Dendritic cell treated with granulocyte-macrophage colony-stimulating factor and Interleukin-4, amounts not matched to agents 40 ng/mL and 50 ng/mL, for 4 days (primary cell): ENCODE measurements around the gene RBM38.
"Not testable (repeated sequence)": the region's sequence is repeated elsewhere in the genome, so short reads cannot be mapped to it uniquely, and the experiment has no call there.

Experiments used
- H3K27ac Mint-ChIP-seq: one replicate; pipeline ENCODE4 v1.8.0; 2022; ENCODE audit warnings: mild to moderate bottlenecking, mixed read lengths
- H3K27me3 Mint-ChIP-seq: one replicate; pipeline ENCODE4 v1.8.0; 2022; ENCODE audit warnings: mild to moderate bottlenecking, mixed read lengths
- H3K36me3 Mint-ChIP-seq: one replicate; pipeline ENCODE4 v1.8.0; 2022; ENCODE audit warnings: low read depth, mixed read lengths
- H3K4me1 Mint-ChIP-seq: one replicate; pipeline ENCODE4 v1.8.0; 2022; ENCODE audit warnings: low read depth, mixed read lengths
- H3K4me3 Mint-ChIP-seq: one replicate; pipeline ENCODE4 v1.8.0; 2022; ENCODE audit warnings: mild to moderate bottlenecking, moderate library complexity, mixed read lengths
- H3K9me3 Mint-ChIP-seq: one replicate; pipeline ENCODE4 v1.8.0; 2022; ENCODE audit warnings: mixed read lengths
- intact Hi-C: fragments of 100-400 bp; cut with micrococcal nuclease; formaldehyde crosslinking; loops from one replicate; pipeline ENCODE4 v1.15.0; 2022

RBM38 gene

DNA sequence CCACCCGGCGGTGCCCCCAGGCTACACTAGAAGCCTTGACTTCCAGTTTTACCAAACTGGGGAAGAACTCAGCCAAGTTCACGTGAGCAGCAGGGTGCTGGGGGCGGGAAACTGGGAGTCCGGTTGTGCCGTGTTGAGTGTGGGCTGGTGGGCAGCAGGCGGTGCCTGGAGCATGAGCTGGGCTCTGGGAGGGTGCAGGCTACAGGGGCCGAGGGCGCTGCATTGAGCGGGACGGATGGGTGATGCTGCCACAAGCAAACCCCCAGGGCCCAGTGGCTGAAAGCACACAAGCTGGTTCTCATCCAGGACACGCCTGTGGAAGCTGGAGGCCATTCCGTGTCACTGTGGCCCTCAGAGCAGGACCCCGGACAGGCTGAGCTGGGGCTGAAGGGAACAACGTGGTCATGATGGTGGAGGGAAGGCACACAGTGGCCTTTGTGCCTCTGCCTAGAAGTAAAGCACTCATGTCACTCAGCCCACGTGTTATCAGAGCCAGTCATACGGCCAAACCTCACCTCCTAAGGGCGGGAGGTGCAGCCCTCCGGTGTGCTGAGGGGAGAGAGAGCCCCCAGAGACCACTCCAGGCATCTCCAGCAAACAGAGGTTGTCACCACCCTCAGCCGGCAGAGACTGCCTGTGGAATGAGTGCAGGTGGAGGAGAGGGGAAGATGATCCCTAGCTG lies 29.5 kb downstream of the RBM38 start:
- Mint-ChIP-seq H3K27me3 (peaks cover 11% of the 10 kb centered on the region), H3K4me3 (no peak overlapping the region), H3K4me1 (peaks cover 27% of the 10 kb centered on the region), H3K27ac (no peak overlapping the region), H3K9me3 (no peaks in the 10 kb centered on the region), H3K36me3 (no peaks in the 10 kb centered on the region)
- intact Hi-C loops, result no loop called here

DNA sequence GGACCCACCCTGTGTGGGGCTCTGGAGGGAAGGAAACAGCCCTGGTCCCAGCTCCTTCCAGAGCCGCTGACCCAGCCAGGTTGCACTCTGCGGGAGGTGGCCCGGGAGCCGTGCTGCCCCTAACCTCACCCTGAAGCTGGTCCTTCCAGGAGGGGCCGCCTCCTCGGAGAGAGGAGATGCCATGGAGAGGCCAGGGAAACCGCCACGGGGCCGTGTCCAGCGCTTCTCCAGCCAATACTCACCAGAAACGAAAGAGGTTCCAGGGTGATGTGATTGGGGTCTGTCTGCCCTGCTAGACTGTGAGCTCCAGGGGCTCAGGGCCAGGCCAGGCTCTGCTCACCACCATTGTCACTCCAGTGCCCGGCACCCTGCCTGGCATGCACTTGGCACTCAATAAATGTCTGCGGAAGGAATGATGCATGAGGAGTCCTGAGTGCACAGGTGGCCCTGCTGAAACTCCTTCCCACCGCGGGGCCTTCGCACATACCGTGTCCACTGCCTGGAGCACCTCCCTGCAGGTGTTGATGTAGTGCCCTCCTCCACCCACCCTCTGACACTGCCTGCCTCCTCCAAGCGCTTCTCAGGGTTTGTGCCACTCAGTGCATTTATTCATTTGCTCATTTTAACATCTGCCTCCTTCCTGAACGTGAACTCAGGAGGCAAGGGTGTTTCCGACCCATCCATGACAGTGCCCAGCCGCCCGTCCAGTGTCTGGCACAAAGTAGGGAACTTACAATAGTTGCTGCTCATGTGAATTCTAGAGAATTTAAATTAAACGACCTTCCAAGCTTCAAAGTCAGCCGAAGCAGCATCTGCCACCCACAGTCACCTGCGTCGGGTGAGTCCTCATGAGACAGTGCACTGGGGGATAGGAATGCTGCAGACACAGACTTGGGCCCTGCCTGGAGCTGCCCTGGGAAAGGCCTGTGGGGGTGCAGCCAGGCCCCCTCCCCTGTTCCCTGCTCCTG lies 30.3 kb downstream of the RBM38 start:
- H3K4me1 Mint-ChIP-seq, result peaks cover 20% of the 10 kb centered on the region
- H3K9me3 Mint-ChIP-seq, result no peaks in the 10 kb centered on the region
- H3K27me3 Mint-ChIP-seq, result peaks cover 12% of the 10 kb centered on the region
- H3K36me3 Mint-ChIP-seq, result no peaks in the 10 kb centered on the region
- H3K27ac Mint-ChIP-seq, result no peak overlapping the region
- no peak overlapping the region for H3K4me3 Mint-ChIP-seq
- intact Hi-C loops, result no loop called here

DNA sequence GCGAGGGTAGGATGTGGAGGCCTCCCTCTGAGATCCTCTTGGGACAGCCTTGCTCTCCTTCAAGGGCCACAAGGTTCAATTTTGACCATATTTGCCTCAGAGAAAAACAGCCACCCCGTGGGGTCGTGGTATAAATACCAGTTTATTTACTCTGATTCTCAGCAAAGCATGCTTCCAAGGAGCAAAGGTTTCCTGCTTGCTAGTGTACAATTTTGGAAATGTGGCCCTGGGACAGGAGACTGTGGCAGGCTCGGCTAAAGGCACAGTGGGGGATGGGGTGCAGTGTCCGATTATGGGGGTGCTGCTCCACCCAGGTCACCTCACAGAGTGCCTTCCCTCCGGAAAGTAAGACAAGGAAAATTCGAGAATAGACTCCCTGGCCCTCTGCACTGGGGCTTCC lies 31.1 kb downstream of the RBM38 start:
- H3K27me3 Mint-ChIP-seq, result peaks cover 9% of the 10 kb centered on the region
- H3K4me3 Mint-ChIP-seq, result no peak overlapping the region
- no peaks in the 10 kb centered on the region for H3K9me3 Mint-ChIP-seq
- intact Hi-C loops, result no loop called here
- peaks cover 13% of the 10 kb centered on the region for H3K4me1 Mint-ChIP-seq
- no peaks in the 10 kb centered on the region for H3K36me3 Mint-ChIP-seq
- no peak overlapping the region for H3K27ac Mint-ChIP-seq

DNA sequence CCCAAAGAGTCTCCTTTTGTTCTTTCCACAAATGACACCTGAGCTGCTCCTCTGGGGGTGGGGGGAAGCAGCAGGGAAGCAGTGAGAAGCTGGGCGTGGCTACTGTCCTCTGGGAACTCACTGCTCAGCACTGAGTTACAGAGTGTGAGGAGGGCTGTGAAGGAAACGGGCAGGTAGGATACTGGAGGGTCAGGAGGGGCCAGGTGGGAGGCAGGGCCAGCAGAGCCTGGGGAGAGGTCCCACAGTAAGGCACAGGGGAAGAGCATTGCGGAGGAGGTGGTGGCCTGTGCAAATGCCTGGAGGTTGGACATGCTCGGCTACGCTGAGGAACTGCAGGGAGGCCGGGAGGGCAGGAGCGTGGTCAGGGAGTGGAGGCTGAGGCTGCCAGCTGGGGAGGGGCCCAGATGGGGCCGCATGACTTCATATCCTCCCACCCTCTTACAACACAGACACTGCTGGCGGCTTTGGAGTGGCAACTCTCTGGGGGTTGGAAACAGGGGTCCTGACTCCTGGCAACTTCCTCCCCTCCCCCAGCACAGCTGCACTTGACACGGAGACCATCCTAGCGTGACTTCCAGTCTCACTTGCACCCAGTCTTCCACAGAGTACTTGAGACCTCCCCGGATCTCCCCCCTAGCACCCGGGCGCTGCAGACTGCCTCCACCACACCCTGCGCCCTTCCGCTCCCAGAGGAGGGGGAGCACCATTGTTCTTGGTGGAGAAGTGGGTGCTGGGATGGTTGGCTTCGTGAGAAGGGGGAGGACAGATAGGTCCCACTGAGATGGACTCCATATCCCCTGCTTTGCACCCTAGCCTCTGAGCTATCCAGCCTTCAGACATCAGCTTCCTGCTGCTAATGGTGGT lies 34.2 kb downstream of the RBM38 start:
- Mint-ChIP-seq H3K27me3 (peaks cover 7% of the 10 kb centered on the region), H3K27ac (peak overlapping the region; percentile 30), H3K4me1 (peaks cover 31% of the 10 kb centered on the region), H3K9me3 (no peaks in the 10 kb centered on the region), H3K36me3 (no peaks in the 10 kb centered on the region), H3K4me3 (no peak overlapping the region)
- intact Hi-C loops, result no loop called here

DNA sequence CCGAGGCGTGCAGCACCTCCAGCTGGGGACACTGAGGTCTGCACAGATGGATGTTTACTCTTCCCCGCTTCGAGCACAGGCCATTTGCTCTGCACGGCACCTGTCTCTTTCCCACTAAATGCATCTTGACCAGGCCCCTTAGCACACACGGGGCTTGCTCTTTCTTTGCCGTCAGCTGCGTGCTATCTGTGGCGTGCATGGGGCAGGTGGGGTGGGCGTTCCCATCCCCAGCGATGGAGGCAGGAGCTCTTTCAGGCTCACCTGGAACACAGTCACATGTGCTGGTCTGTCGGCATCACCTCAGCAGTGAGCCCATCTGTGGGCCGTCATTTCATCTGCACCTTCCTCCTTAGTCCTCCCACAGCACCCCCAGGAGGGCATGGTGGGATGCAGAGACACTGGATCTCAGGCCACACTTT lies 35.1 kb downstream of the RBM38 start:
- H3K27ac Mint-ChIP-seq, result no peak overlapping the region
- no peaks in the 10 kb centered on the region for H3K36me3 Mint-ChIP-seq
- no peak overlapping the region for H3K4me3 Mint-ChIP-seq
- H3K4me1 Mint-ChIP-seq, result peaks cover 38% of the 10 kb centered on the region
- intact Hi-C loops, result no loop called here
- H3K9me3 Mint-ChIP-seq, result no peaks in the 10 kb centered on the region
- peaks cover 7% of the 10 kb centered on the region for H3K27me3 Mint-ChIP-seq

DNA sequence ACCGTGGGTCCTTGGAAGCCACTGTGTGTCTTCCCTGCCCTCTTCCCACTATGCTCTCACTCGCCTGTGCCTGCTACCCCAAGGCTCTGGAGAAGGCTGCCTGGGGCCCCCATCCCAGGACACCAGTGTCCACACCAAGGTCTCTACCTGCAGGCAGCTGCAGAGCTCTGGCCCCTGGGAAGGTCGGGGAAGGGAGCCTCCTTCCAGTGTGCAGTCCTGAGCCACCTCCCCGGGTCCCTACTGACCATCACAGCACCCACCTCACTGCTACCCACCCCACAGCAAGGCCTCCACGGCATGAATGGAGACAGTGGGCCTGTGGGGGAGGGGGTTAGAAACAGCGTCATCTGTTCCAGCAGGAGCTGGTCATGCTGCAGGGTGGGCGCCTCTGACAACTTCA lies 35.6 kb downstream of the RBM38 start:
- intact Hi-C loops, result no loop called here
- Mint-ChIP-seq H3K36me3 (no peaks in the 10 kb centered on the region), H3K27me3 (peaks cover 5% of the 10 kb centered on the region), H3K4me1 (peaks cover 43% of the 10 kb centered on the region), H3K9me3 (no peaks in the 10 kb centered on the region), H3K4me3 (no peak overlapping the region), H3K27ac (no peak overlapping the region)

DNA sequence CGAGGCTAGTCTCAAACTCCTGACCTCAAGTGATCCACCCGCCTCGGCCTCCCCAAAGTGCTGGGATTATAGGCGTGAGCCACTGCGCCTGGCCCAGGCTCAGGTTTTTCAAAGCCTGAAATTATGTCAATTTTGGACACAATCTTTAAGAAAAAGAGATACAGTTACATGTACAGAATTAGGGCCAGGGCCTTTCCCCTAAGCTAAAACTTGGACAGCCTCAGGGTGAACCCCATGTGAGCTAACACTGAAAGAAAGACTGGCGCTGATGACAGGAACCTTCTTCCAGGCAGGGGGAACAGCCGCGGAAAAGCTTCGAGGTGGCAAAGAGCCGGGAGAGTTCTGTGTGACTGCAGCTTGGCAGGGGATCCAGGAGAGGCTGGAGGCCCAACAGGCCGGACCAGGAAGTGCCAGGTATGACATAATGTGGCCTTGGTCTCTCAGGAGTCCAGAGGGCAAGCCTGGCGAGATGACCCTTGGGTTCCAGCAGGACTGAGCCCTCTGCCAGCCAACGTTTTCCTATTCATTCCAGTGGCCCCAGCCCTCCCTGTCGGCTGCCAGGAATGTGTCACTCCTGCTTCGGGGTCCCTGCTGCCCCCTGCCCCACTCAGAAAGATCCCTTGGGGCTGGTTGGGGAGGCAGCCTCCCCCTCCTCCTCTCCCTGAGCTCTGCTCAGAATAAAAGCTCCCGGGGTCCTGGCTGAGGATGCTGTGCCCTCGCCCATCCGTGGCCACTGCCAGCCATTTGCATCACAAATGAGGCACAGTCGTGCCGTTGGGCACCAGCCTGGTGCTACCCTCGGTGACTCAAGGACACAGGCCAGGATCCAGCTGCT lies 37.3 kb downstream of the RBM38 start:
- Mint-ChIP-seq H3K4me1 (peaks cover 60% of the 10 kb centered on the region), H3K9me3 (no peaks in the 10 kb centered on the region), H3K36me3 (no peaks in the 10 kb centered on the region), H3K27ac (no peak overlapping the region), H3K27me3 (peaks cover 4% of the 10 kb centered on the region), H3K4me3 (no peak overlapping the region)
- intact Hi-C loops, result no loop called here

DNA sequence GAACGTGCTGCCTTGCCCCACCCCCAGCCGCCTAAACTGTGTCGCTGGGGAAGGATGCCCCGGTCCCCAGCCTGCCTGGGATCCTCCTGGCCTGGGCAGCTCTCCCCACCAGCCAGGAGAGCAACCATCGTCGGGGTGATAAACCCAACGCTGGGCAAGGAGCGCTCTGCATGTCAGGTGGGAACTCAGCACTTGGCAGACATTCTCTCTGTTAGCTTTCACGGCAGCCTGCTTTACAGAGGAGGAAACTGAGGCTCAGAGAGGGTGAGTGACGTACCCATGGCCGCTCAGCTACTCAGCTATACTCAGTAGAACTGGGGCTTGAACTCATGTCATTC lies 37.9 kb downstream of the RBM38 start:
- Mint-ChIP-seq H3K27ac (no peak overlapping the region), H3K27me3 (peaks cover 8% of the 10 kb centered on the region), H3K4me3 (no peak overlapping the region), H3K4me1 (peaks cover 66% of the 10 kb centered on the region), H3K9me3 (no peaks in the 10 kb centered on the region), H3K36me3 (no peaks in the 10 kb centered on the region)
- intact Hi-C loops, result no loop called here

DNA sequence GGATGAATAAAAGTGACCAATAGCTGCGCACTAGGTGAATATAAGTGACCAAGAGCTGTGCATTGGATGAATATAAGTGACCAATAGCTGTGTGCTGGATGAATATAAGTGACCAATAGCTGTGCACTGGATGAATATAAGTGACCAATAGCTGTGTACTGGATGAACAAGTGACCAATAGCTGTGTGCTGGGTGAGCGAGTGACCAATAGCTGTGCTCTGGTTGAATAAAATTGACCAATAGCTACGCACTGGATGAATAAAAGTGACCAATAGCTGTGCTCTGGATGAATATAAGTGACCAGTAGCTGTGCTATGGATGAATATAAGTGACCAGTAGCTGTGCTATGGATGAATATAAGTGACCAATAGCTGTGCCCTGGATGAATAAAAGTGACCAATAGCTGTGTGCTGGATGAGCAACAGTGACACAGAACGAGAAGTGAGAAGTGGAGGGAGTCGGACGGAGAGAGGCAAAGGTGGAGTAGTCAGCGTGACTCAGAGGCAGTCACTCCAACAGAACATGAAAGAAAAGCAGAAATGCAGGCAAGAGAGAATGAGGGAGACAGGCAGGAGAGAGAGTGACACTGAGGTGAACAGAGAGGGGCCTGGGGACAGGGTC lies 38.5 kb downstream of the RBM38 start:
- H3K9me3 Mint-ChIP-seq, result no peaks in the 10 kb centered on the region

DNA sequence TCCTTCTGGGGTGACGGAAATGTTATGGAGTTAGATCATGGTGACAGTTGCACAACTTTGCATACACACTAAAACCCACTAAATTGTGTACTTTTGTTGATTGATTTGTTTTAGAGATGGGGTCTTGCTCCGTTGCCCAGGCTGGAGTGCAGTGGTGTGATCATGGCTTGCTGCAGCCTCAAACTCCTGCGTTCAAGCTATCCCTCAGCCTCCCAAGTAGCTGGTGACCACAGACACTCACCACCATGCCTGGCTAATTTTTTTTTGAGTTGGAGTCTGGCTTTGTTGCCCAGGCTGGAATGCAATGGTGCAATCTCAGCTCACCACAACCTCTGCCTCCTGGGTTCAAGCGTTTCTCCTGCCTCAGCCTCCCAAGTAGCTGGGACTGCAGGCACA lies 39.0 kb downstream of the RBM38 start:
- Mint-ChIP-seq H3K4me1 (peaks cover 72% of the 10 kb centered on the region), H3K27me3 (peaks cover 16% of the 10 kb centered on the region), H3K27ac (peak overlapping the region; percentile 35)
- H3K9me3 Mint-ChIP-seq, H3K36me3 Mint-ChIP-seq, H3K4me3 Mint-ChIP-seq: not testable (repeated sequence)
- intact Hi-C loops, result loop anchor here (5.0 kb wide), 1 partner anchor 38 kb away; the partner anchor contains the start of gene RBM38

More for the DNA sequence above, 38.5 kb downstream of the RBM38 start:
- Mint-ChIP-seq H3K36me3 (no peaks in the 10 kb centered on the region), H3K4me3 (no peak overlapping the region), H3K27ac (peak overlapping the region; percentile 35), H3K4me1 (peaks cover 71% of the 10 kb centered on the region), H3K27me3 (peaks cover 13% of the 10 kb centered on the region)
- intact Hi-C loops, result loop anchor here (5.0 kb wide), 1 partner anchor 37 kb away; the partner anchor contains the start of gene RBM38

DNA sequence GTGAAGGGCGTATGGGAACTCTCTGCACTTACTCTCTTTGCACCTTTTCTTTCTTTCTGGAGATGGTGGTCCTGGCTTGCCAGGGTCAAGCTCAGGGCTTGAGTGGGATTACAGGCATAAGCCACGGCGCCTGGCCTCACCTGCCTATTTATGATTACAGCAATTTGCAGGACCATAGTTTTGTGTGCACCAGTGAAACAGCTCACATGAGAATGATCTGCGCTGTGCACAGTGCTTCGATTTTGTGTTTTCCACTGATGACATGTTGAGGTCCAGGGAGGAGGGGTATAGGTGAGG lies 40.3 kb downstream of the RBM38 start:
- intact Hi-C loops, result loop anchor here (5.0 kb wide), 1 partner anchor 39 kb away; the partner anchor contains the start of gene RBM38
- H3K27ac Mint-ChIP-seq, result no peak overlapping the region

DNA sequence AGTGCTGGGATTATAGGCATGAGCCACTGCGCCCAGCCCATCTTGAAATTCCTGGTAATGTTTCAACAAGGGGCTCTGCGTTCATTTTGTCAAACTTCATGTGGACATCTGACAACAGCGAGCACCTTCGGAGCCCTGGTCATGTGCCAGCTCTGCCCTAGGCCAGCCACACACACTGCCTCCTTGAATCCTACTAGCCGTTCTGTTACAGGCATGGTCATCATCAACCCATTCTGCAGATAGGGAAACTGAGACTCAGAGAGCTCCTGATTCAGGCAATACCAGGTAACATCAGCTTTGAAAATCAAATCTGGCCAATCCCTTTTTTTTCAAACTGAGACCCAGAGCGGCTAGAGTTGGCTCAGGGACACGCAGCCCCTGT lies 41.3 kb downstream of the RBM38 start:
- Mint-ChIP-seq H3K4me3 (no peak overlapping the region), H3K9me3 (peaks cover 4% of the 10 kb centered on the region), H3K4me1 (peaks cover 76% of the 10 kb centered on the region), H3K27ac (peak overlapping the region; percentile 69), H3K36me3 (no peaks in the 10 kb centered on the region), H3K27me3 (peaks cover 23% of the 10 kb centered on the region)
- intact Hi-C loops, result loop anchor here (5.0 kb wide), 1 partner anchor 40 kb away; the partner anchor contains the start of gene RBM38

More for the DNA sequence above, 40.3 kb downstream of the RBM38 start:
- H3K9me3 Mint-ChIP-seq, result no peaks in the 10 kb centered on the region
- no peak overlapping the region for H3K4me3 Mint-ChIP-seq
- peaks cover 78% of the 10 kb centered on the region for H3K4me1 Mint-ChIP-seq
- H3K36me3 Mint-ChIP-seq, result no peaks in the 10 kb centered on the region
- H3K27me3 Mint-ChIP-seq, result peaks cover 23% of the 10 kb centered on the region
